Measurements from ENCODE around the gene UXS1. TPM values are rescaled to one million over a fixed set of nuclear protein-coding genes. Genes with fewer than 3 reads are reported as not detected.

UXS1 gene
- polyA plus RNA-seq, 4 donors, result 5.1 to 45.4 (median 10.9) TPM

- Histone ChIP-seq H3K4me3 (ENCODE audit: low read depth in 1 of 3, low read length in 3 of 3) (no peak overlapping the region), H3K27ac (ENCODE audit: low read depth in 1 of 3, low read length in 2 of 3) (no peak overlapping the region), H3K9me3 (ENCODE audit: control insufficient read depth in 2 of 2, insufficient read depth in 1 of 2, low read depth in 1 of 2, low read length in 1 of 2) (peaks cover 0 to 6% of the 10 kb centered on the region in 2 donors), H3K27me3 (ENCODE audit: control insufficient read depth in 3 of 3, insufficient read depth in 3 of 3, low read length in 3 of 3) (no peaks in the 10 kb centered on the region), H3K36me3 (ENCODE audit: control insufficient read depth in 3 of 3, insufficient read depth in 2 of 3, low read depth in 1 of 3, low read length in 3 of 3) (peaks cover 0 to 40% (median 2%) of the 10 kb centered on the region in 3 donors), H3K4me1 (ENCODE audit: control insufficient read depth in 3 of 3, insufficient read depth in 2 of 3, low read depth in 1 of 3, low read length in 2 of 3) (peaks cover 5 to 29% (median 6%) of the 10 kb centered on the region in 3 donors)
- DNase-seq (no peak), FAIRE-seq (no peak)
- 81 to 90% (median 83%) methylated on average over 3 of the region's 3 CpGs for WGBS, 3 donors
These were observed 71.9 kb downstream of the UXS1 start for GRCh38 chr2:106122157-106122556.

GRCh38 chr2:106120432-106120831 is 73.7 kb downstream of the UXS1 start:
- Histone ChIP-seq H3K36me3 (ENCODE audit: control insufficient read depth in 3 of 3, insufficient read depth in 2 of 3, low read depth in 1 of 3, low read length in 3 of 3) (peaks cover 0 to 43% (median 2%) of the 10 kb centered on the region in 3 donors), H3K9me3 (ENCODE audit: control insufficient read depth in 2 of 2, insufficient read depth in 1 of 2, low read depth in 1 of 2, low read length in 1 of 2) (no peaks in the 10 kb centered on the region), H3K4me1 (ENCODE audit: control insufficient read depth in 3 of 3, insufficient read depth in 2 of 3, low read depth in 1 of 3, low read length in 2 of 3) (peaks cover 0 to 17% (median 2%) of the 10 kb centered on the region in 3 donors), H3K27me3 (ENCODE audit: control insufficient read depth in 3 of 3, insufficient read depth in 3 of 3, low read length in 3 of 3) (no peaks in the 10 kb centered on the region), H3K4me3 (ENCODE audit: low read depth in 1 of 3, low read length in 3 of 3) (no peak overlapping the region), H3K27ac (ENCODE audit: low read depth in 1 of 3, low read length in 2 of 3) (no peak overlapping the region)
- WGBS, 3 donors, result 42 to 81% (median 48%) methylated on average over 6 of the region's 6 CpGs
- FAIRE-seq (no peak), DNase-seq (no peak)

- FAIRE-seq (no peak), DNase-seq (no peak)
- Histone ChIP-seq H3K27ac (ENCODE audit: low read depth in 1 of 3, low read length in 2 of 3) (no peak overlapping the region), H3K36me3 (ENCODE audit: control insufficient read depth in 3 of 3, insufficient read depth in 2 of 3, low read depth in 1 of 3, low read length in 3 of 3) (peaks cover 0 to 45% (median 2%) of the 10 kb centered on the region in 3 donors), H3K9me3 (ENCODE audit: control insufficient read depth in 2 of 2, insufficient read depth in 1 of 2, low read depth in 1 of 2, low read length in 1 of 2) (no peaks in the 10 kb centered on the region), H3K4me1 (ENCODE audit: control insufficient read depth in 3 of 3, insufficient read depth in 2 of 3, low read depth in 1 of 3, low read length in 2 of 3) (peaks cover 0 to 4% (median 0%) of the 10 kb centered on the region in 3 donors), H3K4me3 (ENCODE audit: low read depth in 1 of 3, low read length in 3 of 3) (no peak overlapping the region), H3K27me3 (ENCODE audit: control insufficient read depth in 3 of 3, insufficient read depth in 3 of 3, low read length in 3 of 3) (no peaks in the 10 kb centered on the region)
- 90 to 95% (median 94%) methylated on average over 6 of the region's 6 CpGs for WGBS, 3 donors
These were observed 75.0 kb downstream of the UXS1 start for GRCh38 chr2:106119074-106119473.

- no peak for FAIRE-seq
- DNase-seq, result peak in 1 of 2 donors; percentile 43
- no peaks in the 10 kb centered on the region for H3K27me3 ChIP-seq (ENCODE audit: control insufficient read depth in 3 of 3, insufficient read depth in 3 of 3, low read length in 3 of 3)
- no peak overlapping the region for H3K27ac ChIP-seq (ENCODE audit: low read depth in 1 of 3, low read length in 2 of 3)
- 37 to 74% (median 52%) methylated on average over 9 of the region's 9 CpGs for WGBS, 3 donors
- H3K4me1 ChIP-seq (ENCODE audit: control insufficient read depth in 3 of 3, insufficient read depth in 2 of 3, low read depth in 1 of 3, low read length in 2 of 3), result peaks cover 0 to 9% (median 0%) of the 10 kb centered on the region in 3 donors
- peaks cover 0 to 50% (median 2%) of the 10 kb centered on the region in 3 donors for H3K36me3 ChIP-seq (ENCODE audit: control insufficient read depth in 3 of 3, insufficient read depth in 2 of 3, low read depth in 1 of 3, low read length in 3 of 3)
- H3K9me3 ChIP-seq (ENCODE audit: control insufficient read depth in 2 of 2, insufficient read depth in 1 of 2, low read depth in 1 of 2, low read length in 1 of 2), result no peaks in the 10 kb centered on the region
- H3K4me3 ChIP-seq (ENCODE audit: low read depth in 1 of 3, low read length in 3 of 3), result no peak overlapping the region
These were observed 76.0 kb downstream of the UXS1 start for GRCh38 chr2:106117882-106118684.

GRCh38 chr2:106117347-106117746 is 76.8 kb downstream of the UXS1 start:
- no peaks in the 10 kb centered on the region for H3K27me3 ChIP-seq (ENCODE audit: control insufficient read depth in 3 of 3, insufficient read depth in 3 of 3, low read length in 3 of 3)
- 89 to 93% (median 92%) methylated on average over 5 of the region's 5 CpGs for WGBS, 3 donors
- FAIRE-seq, result no peak

GRCh38 chr2:106116248-106116647 is 77.9 kb downstream of the UXS1 start:
- H3K27ac ChIP-seq (ENCODE audit: low read depth in 1 of 3, low read length in 2 of 3), result no peak overlapping the region
- no peak for DNase-seq
- peaks cover 0 to 9% (median 0%) of the 10 kb centered on the region in 3 donors for H3K4me1 ChIP-seq (ENCODE audit: control insufficient read depth in 3 of 3, insufficient read depth in 2 of 3, low read depth in 1 of 3, low read length in 2 of 3)
- H3K36me3 ChIP-seq (ENCODE audit: control insufficient read depth in 3 of 3, insufficient read depth in 2 of 3, low read depth in 1 of 3, low read length in 3 of 3), result peaks cover 0 to 55% (median 11%) of the 10 kb centered on the region in 3 donors
- H3K27me3 ChIP-seq (ENCODE audit: control insufficient read depth in 3 of 3, insufficient read depth in 3 of 3, low read length in 3 of 3), result no peaks in the 10 kb centered on the region
- FAIRE-seq, result no peak
- no peaks in the 10 kb centered on the region for H3K9me3 ChIP-seq (ENCODE audit: control insufficient read depth in 2 of 2, insufficient read depth in 1 of 2, low read depth in 1 of 2, low read length in 1 of 2)
- no peak overlapping the region for H3K4me3 ChIP-seq (ENCODE audit: low read depth in 1 of 3, low read length in 3 of 3)
- 84 to 87% (median 85%) methylated on average over 5 of the region's 5 CpGs for WGBS, 3 donors

More at GRCh38 chr2:106117347-106117746, 76.8 kb downstream of the UXS1 start:
- H3K4me3 ChIP-seq (ENCODE audit: low read depth in 1 of 3, low read length in 3 of 3), result no peak overlapping the region
- no peaks in the 10 kb centered on the region for H3K9me3 ChIP-seq (ENCODE audit: control insufficient read depth in 2 of 2, insufficient read depth in 1 of 2, low read depth in 1 of 2, low read length in 1 of 2)
- DNase-seq, result no peak
- H3K4me1 ChIP-seq (ENCODE audit: control insufficient read depth in 3 of 3, insufficient read depth in 2 of 3, low read depth in 1 of 3, low read length in 2 of 3), result peaks cover 0 to 9% (median 0%) of the 10 kb centered on the region in 3 donors
- H3K36me3 ChIP-seq (ENCODE audit: control insufficient read depth in 3 of 3, insufficient read depth in 2 of 3, low read depth in 1 of 3, low read length in 3 of 3), result peaks cover 0 to 51% (median 2%) of the 10 kb centered on the region in 3 donors
- no peak overlapping the region for H3K27ac ChIP-seq (ENCODE audit: low read depth in 1 of 3, low read length in 2 of 3)

- 79 to 88% (median 86%) methylated on average over 4 of the region's 4 CpGs for WGBS, 3 donors
- FAIRE-seq (no peak), DNase-seq (no peak)
- no peak overlapping the region for H3K4me3 ChIP-seq (ENCODE audit: low read depth in 1 of 3, low read length in 3 of 3)
- H3K27ac ChIP-seq (ENCODE audit: low read depth in 1 of 3, low read length in 2 of 3), result no peak overlapping the region
- H3K9me3 ChIP-seq (ENCODE audit: control insufficient read depth in 2 of 2, insufficient read depth in 1 of 2, low read depth in 1 of 2, low read length in 1 of 2), result no peaks in the 10 kb centered on the region
- peaks cover 0 to 57% (median 11%) of the 10 kb centered on the region in 3 donors for H3K36me3 ChIP-seq (ENCODE audit: control insufficient read depth in 3 of 3, insufficient read depth in 2 of 3, low read depth in 1 of 3, low read length in 3 of 3)
- peaks cover 0 to 9% (median 0%) of the 10 kb centered on the region in 3 donors for H3K4me1 ChIP-seq (ENCODE audit: control insufficient read depth in 3 of 3, insufficient read depth in 2 of 3, low read depth in 1 of 3, low read length in 2 of 3)
- H3K27me3 ChIP-seq (ENCODE audit: control insufficient read depth in 3 of 3, insufficient read depth in 3 of 3, low read length in 3 of 3), result no peaks in the 10 kb centered on the region
These were observed 78.4 kb downstream of the UXS1 start for GRCh38 chr2:106115665-106116064.

- Histone ChIP-seq H3K4me3 (ENCODE audit: low read depth in 1 of 3, low read length in 3 of 3) (no peak overlapping the region), H3K27me3 (ENCODE audit: control insufficient read depth in 3 of 3, insufficient read depth in 3 of 3, low read length in 3 of 3) (no peaks in the 10 kb centered on the region), H3K27ac (ENCODE audit: low read depth in 1 of 3, low read length in 2 of 3) (no peak overlapping the region), H3K4me1 (ENCODE audit: control insufficient read depth in 3 of 3, insufficient read depth in 2 of 3, low read depth in 1 of 3, low read length in 2 of 3) (peaks cover 0 to 9% (median 0%) of the 10 kb centered on the region in 3 donors), H3K9me3 (ENCODE audit: control insufficient read depth in 2 of 2, insufficient read depth in 1 of 2, low read depth in 1 of 2, low read length in 1 of 2) (no peaks in the 10 kb centered on the region), H3K36me3 (ENCODE audit: control insufficient read depth in 3 of 3, insufficient read depth in 2 of 3, low read depth in 1 of 3, low read length in 3 of 3) (peaks cover 0 to 57% (median 10%) of the 10 kb centered on the region in 3 donors)
- DNase-seq, result no peak
- no peak for FAIRE-seq
- WGBS, 3 donors, result 84 to 94% (median 92%) methylated on average over 2 of the region's 2 CpGs
These were observed 78.9 kb downstream of the UXS1 start for GRCh38 chr2:106115250-106115649.

Measured in small intestine (tissue), 7 donors.